Heart left ventricle (tissue), 16 donors: ENCODE measurements around the gene WNT10A. TPM values are rescaled to one million over a fixed set of nuclear protein-coding genes. Genes with fewer than 3 reads are reported as not detected.

Experiments used
- ATAC-seq, 4 donors: fragments of 200-7000 bp; cut with Tn5 transposase; one replicate each; pipeline ENCODE4 v1.9.1; 2020 to 2022; ENCODE audit warnings: moderate library complexity in 4 of 4, mild to moderate bottlenecking in 3 of 4, moderate number of reproducible peaks in 1 of 4
- DNase-seq, 5 donors: peaks; one replicate each; pipeline ENCODE4 v3.0.0-alpha.2; 2020
- H3K27ac ChIP-seq, 12 donors: fragments of 200-600 bp; sonication (generic) in 4 of 12; one replicate each; pipeline versions ENCODE4 v1.5.0 to v1.8.0; 2016 to 2022; ENCODE audit warnings: mild to moderate bottlenecking in 2 of 12
- H3K27me3 ChIP-seq, 9 donors: fragments of 200-600 bp; sonication (generic) in 2 of 9; one replicate each; pipeline versions ENCODE4 v1.5.1 to v1.8.0; 2016 to 2022; ENCODE audit warnings: mild to moderate bottlenecking in 3 of 9
- H3K36me3 ChIP-seq, 9 donors: fragments of 200-600 bp; sonication (generic) in 2 of 9; one replicate each; pipeline versions ENCODE4 v1.5.0 to v1.8.0; 2018 to 2022; ENCODE audit warnings: mild to moderate bottlenecking in 2 of 9
- H3K4me1 ChIP-seq, 12 donors: fragments of 200-600 bp; sonication (generic) in 4 of 12; one replicate each; pipeline versions ENCODE4 v1.5.0 to v1.8.0; 2016 to 2022; ENCODE audit warnings: mild to moderate bottlenecking in 3 of 12
- H3K4me3 ChIP-seq, 12 donors: fragments of 200-600 bp; sonication (generic) in 4 of 12; one replicate each; pipeline versions ENCODE4 v1.5.0 to v1.8.0; 2017 to 2022; ENCODE audit warnings: mild to moderate bottlenecking in 9 of 12, moderate library complexity in 4 of 12
- H3K9me3 ChIP-seq, 12 donors: fragments of 200-600 bp; sonication (generic) in 4 of 12; one replicate each; pipeline versions ENCODE4 v1.5.0 to v1.8.0; 2016 to 2022; ENCODE audit warnings: mild to moderate bottlenecking in 1 of 12
- CTCF ChIP-seq, 12 donors: fragments of 200-600 bp; sonication (generic) in 4 of 12; IDR thresholded peaks; one replicate each; pipeline versions ENCODE4 v1.5.0 to v1.8.0; 2018 to 2022; ENCODE audit warnings: antibody characterized with exemption in 12 of 12, mild to moderate bottlenecking in 5 of 12
- POLR2A ChIP-seq, 2 donors: fragments of 450-650 bp; IDR thresholded peaks; one replicate each; pipeline ENCODE4 v1.6.1; 2017; ENCODE audit warnings: antibody characterized with exemption in 2 of 2, mild to moderate bottlenecking in 2 of 2, moderate library complexity in 2 of 2
- WGBS, 4 donors: extraction: QIAGEN DNeasy Blood & Tissue Kit in 2 of 4; methylation state at CpG; one replicate each; pipeline versions ENCODE4 v1.1.5 to v1.1.7; 2013 to 2018; 5-methylcytosine and 5-hydroxymethylcytosine counted together
- intact Hi-C, 10 donors: fragments of 100-400 bp; cut with DNase I; formaldehyde crosslinking; loops; one replicate each; pipeline versions ENCODE4 v1.11.1 to v1.14.2; 2022
- polyA plus RNA-seq, 2 donors: library from polyadenylated mRNA; stranded (reverse); fragments of 200-250 nt; gene quantifications; one replicate each; pipeline ENCODE4 v1.2.3, GENCODE V29; 2013
- total RNA-seq, 9 donors: library from RNA; depleted of rRNA in 2 of 9; stranded (reverse); fragments of >200 nt in 2 of 9; fragmentation: NEBNext Ultra II Directional in 3 of 9; extraction: Animal tissue kit (Norgen Biotek cat#: 25700) in 3 of 9; gene quantifications; one replicate each; pipeline versions ENCODE4 v1.1.0 to v1.2.4, GENCODE V29; 2016 to 2023
- donor health status: ischemic (EF 13 %, LVEDD 7.1; RV severe dilation, severe dysfunction).
- donor health status: healthy with polysubstance abuse.
- donor health status: DM: no; HTN: yes; CAD: no.
- donor health status: DM: no; HTN: no; CAD: no.
- donor health status: ischemic (EF 25% LVEDD 6.9; RV normal size, moderate dysfunction).
- donor health status: ischemic (EF 25% LVEDD 5.7; RV mildly dilated, moderate dysfunction).
- donor health status: healthy.
- donor health status: DM: yes; HTN: yes; CAD: no.
- donor health status: ischemic (EF 35%, LVEDD 5.7; RV mildly dilated, moderate dysfunction).
- donor health status: nonischemic (EF 11% LVEDD 7.7; RV severe dilation, severe dysfunction).
- donor health status: DM: yes; HTN: yes; CAD: no.
- donor health status: PGD.
- donor health status: ischemic (EF 29% LVEDD 5.4; RV normal size, mild dysfunction).
- donor health status: nonischemic (EF 23%, LVEDD 6.1; RV moderate dilation, normal function).

WNT10A gene
- total and polyA plus RNA-seq, 11 donors: 0.08 to 1.3 (median 0.16) TPM; not detected in 8

GRCh38 chr2:218832520-218832919 lies 48.1 kb upstream of the WNT10A start:
- H3K27me3 ChIP-seq: peaks cover 0 to 40% (median 0%) of the 10 kb centered on the region in 9 donors
- peak overlapping the region; percentile 17 to 90 (median 68) for H3K27ac ChIP-seq
- WGBS, 4 donors: 42 to 66% (median 53%) methylated on average over 3 of the region's 3 CpGs
- ATAC-seq: peak; percentile 80 to 81 (median 80)
- intact Hi-C loops: loop anchor here in 1 of 10 donors (5.0 kb wide), 1 partner anchor 85 kb away; no protein-coding TSS in a partner anchor
- no peak overlapping the region for H3K4me3 ChIP-seq
- H3K36me3 ChIP-seq: no peaks in the 10 kb centered on the region
- peaks cover 0 to 8% (median 3%) of the 10 kb centered on the region in 12 donors for H3K9me3 ChIP-seq
- H3K4me1 ChIP-seq: peaks cover 0 to 32% (median 6%) of the 10 kb centered on the region in 12 donors
- peak in 3 of 5 donors; percentile 26 to 76 (median 62) for DNase-seq
- no peak for TF ChIP-seq POLR2A (IDR thresholded peaks at IDR 0.05)
- TF ChIP-seq CTCF (IDR thresholded peaks at IDR 0.05): no peak

- peak overlapping the region; percentile 7 to 90 (median 66) for H3K27ac ChIP-seq
- DNase-seq (no peak), ATAC-seq (no peak)
- H3K9me3 ChIP-seq: peaks cover 0 to 12% (median 5%) of the 10 kb centered on the region in 12 donors
- no peaks in the 10 kb centered on the region for H3K36me3 ChIP-seq
- no peak overlapping the region for H3K4me3 ChIP-seq
- WGBS, 4 donors: 66 to 83% (median 68%) methylated on average over 4 of the region's 4 CpGs
- TF ChIP-seq POLR2A (IDR thresholded peaks at IDR 0.05): no peak
- peaks cover 0 to 37% (median 0%) of the 10 kb centered on the region in 9 donors for H3K27me3 ChIP-seq
- peaks cover 0 to 32% (median 6%) of the 10 kb centered on the region in 12 donors for H3K4me1 ChIP-seq
- intact Hi-C loops: loop anchor here in 1 of 10 donors (5.0 kb wide), 1 partner anchor 86 kb away; no protein-coding TSS in a partner anchor
Observed at GRCh38 chr2:218833023-218833609, 47.5 kb upstream of the WNT10A start.

GRCh38 chr2:218834685-218835084 lies 46.0 kb upstream of the WNT10A start:
- H3K27me3 ChIP-seq: peaks cover 0 to 44% (median 0%) of the 10 kb centered on the region in 9 donors
- H3K4me1 ChIP-seq: peaks cover 0 to 30% (median 6%) of the 10 kb centered on the region in 12 donors

GRCh38 chr2:218837495-218837894 lies 43.2 kb upstream of the WNT10A start:
- H3K9me3 ChIP-seq: peaks cover 0 to 17% (median 6%) of the 10 kb centered on the region in 12 donors
- intact Hi-C loops: no loop called here
- H3K4me1 ChIP-seq: peaks cover 0 to 16% (median 0%) of the 10 kb centered on the region in 12 donors
- no peak overlapping the region for H3K4me3 ChIP-seq
- no peaks in the 10 kb centered on the region for H3K36me3 ChIP-seq
- H3K27me3 ChIP-seq: peaks cover 0 to 42% (median 0%) of the 10 kb centered on the region in 9 donors
- WGBS, 4 donors: 88 to 90% (median 90%) methylated on average over 2 of the region's 2 CpGs
- no peak for DNase-seq
- TF ChIP-seq CTCF (IDR thresholded peaks at IDR 0.05): no peak
- no peak for TF ChIP-seq POLR2A (IDR thresholded peaks at IDR 0.05)
- H3K27ac ChIP-seq: no peak overlapping the region
- no peak for ATAC-seq

More at GRCh38 chr2:218834685-218835084, 46.0 kb upstream of the WNT10A start:
- intact Hi-C loops: loop anchor here in 1 of 10 donors (5.0 kb wide), 1 partner anchor 87 kb away; no protein-coding TSS in a partner anchor
- Histone ChIP-seq H3K27ac (no peak overlapping the region), H3K9me3 (peaks cover 0 to 15% (median 6%) of the 10 kb centered on the region in 12 donors), H3K36me3 (no peaks in the 10 kb centered on the region), H3K4me3 (no peak overlapping the region)
- TF ChIP-seq POLR2A (IDR thresholded peaks at IDR 0.05): no peak
- TF ChIP-seq CTCF (IDR thresholded peaks at IDR 0.05): no peak
- DNase-seq (no peak), ATAC-seq (no peak)
- 65 to 79% (median 72%) methylated on average over 4 of the region's 4 CpGs for WGBS, 4 donors
